B cell (primary cell): ENCODE results near the gene MECR. TPM values are rescaled to one million over a fixed set of nuclear protein-coding genes. Genes with fewer than 3 reads are reported as not detected.

Experiments used
- ATAC-seq: fragments of 200-7000 bp; cut with Tn5 transposase; one replicate; pipeline ENCODE4 v1.10.0; 2021; ENCODE audit warnings: low read depth, mild to moderate bottlenecking, moderate number of reproducible peaks, moderate library complexity
- CTCF ChIA-PET: fragments of 350-600 bp; sonication (Branson Sonifier 250); formaldehyde crosslinking; loops from one replicate; lab custom pipeline; 2021; ENCODE audit warnings: antibody characterized with exemption, inconsistent platforms; lab: Charles Lee
- POLR2A ChIA-PET: fragments of 350-600 bp; sonication (Branson Sonifier 250); formaldehyde crosslinking; loops from one replicate; lab custom pipeline; 2021; ENCODE audit warnings: antibody characterized with exemption; lab: Charles Lee
- DNase-seq: peaks from one replicate; pipeline ENCODE4 v3.0.0; 2013
- H2AFZ ChIP-seq: 2 replicates; pipeline ENCODE4 v1.6.1; 2012; ENCODE audit warnings: mild to moderate bottlenecking, low read depth, low read length; ENCODE audit not compliant: insufficient read depth, poor library complexity, severe bottlenecking
- H3K27ac ChIP-seq, 2 donors: 1 replicate in 1 of 2; 2 replicates in 1 of 2; pipeline ENCODE4 v1.5.1; 2012 to 2013; ENCODE audit warnings: low read length in 2 of 2, mild to moderate bottlenecking in 2 of 2, moderate library complexity in 1 of 2
- H3K27me3 ChIP-seq, 4 experiments: fragments of 200-600 bp in 1 of 4; sonication (generic) in 1 of 4; replicated peaks in 1 of 4; 1 replicate in 2 of 4; 2 replicates in 2 of 4; pipeline versions ENCODE4 v1.6.1 to v1.7.0; 2013 to 2016; ENCODE audit warnings: low read length in 3 of 4, mild to moderate bottlenecking in 2 of 4, mixed read lengths in 1 of 4, moderate library complexity in 1 of 4; ENCODE audit not compliant: insufficient read depth in 4 of 4, control insufficient read depth in 3 of 4; ENCODE audit errors: control extremely low read depth in 1 of 4
- H3K36me3 ChIP-seq, 2 experiments: replicated peaks in 1 of 2; 1 replicate in 1 of 2; 2 replicates in 1 of 2; pipeline versions ENCODE4 v1.6.1 to v1.7.1; 2013; ENCODE audit warnings: low read length in 1 of 2; ENCODE audit not compliant: insufficient read depth in 2 of 2, control insufficient read depth in 1 of 2; ENCODE audit errors: control extremely low read depth in 1 of 2, extremely low read depth in 1 of 2
- H3K4me1 ChIP-seq, 2 donors: fragments of 200-600 bp in 1 of 2; sonication (generic) in 1 of 2; 1 replicate in 1 of 2; 2 replicates in 1 of 2; pipeline versions ENCODE4 v1.5.1 to v1.6.1; 2013 to 2017; ENCODE audit warnings: low read length in 2 of 2; ENCODE audit not compliant: control insufficient read depth in 2 of 2, insufficient read depth in 2 of 2
- H3K4me2 ChIP-seq: replicated peaks from 2 replicates; pipeline ENCODE3; 2012; ENCODE audit warnings: mild to moderate bottlenecking, low read depth, low read length; ENCODE audit not compliant: poor library complexity, severe bottlenecking
- H3K4me3 ChIP-seq, 5 experiments: fragments of 200-600 bp in 1 of 5; sonication (generic) in 1 of 5; 1 replicate in 3 of 5; 2 replicates in 2 of 5; pipeline versions ENCODE4 v1.5.1 to v1.7.0; 2011 to 2016; ENCODE audit warnings: low read length in 4 of 5, mild to moderate bottlenecking in 4 of 5, low read depth in 2 of 5, control low read depth in 1 of 5, moderate library complexity in 1 of 5; ENCODE audit not compliant: insufficient read depth in 1 of 5; ENCODE audit errors: control extremely low read depth in 1 of 5, extremely low read depth in 1 of 5
- H3K79me2 ChIP-seq: fragments of 200-600 bp; sonication (generic); one replicate; pipeline ENCODE4 v1.6.0; 2016; ENCODE audit warnings: low read length; ENCODE audit not compliant: control insufficient read depth, insufficient read depth
- H3K9ac ChIP-seq: fragments of 200-600 bp; sonication (generic); 2 replicates; pipeline ENCODE4 v1.6.1; 2017; ENCODE audit warnings: mild to moderate bottlenecking, low read length, moderate library complexity
- H3K9me3 ChIP-seq, 3 donors: one replicate each; pipeline versions ENCODE4 v1.6.1 to v1.7.1; 2013; ENCODE audit warnings: low read length in 2 of 3; ENCODE audit not compliant: control insufficient read depth in 2 of 3, insufficient read depth in 1 of 3; ENCODE audit errors: control extremely low read depth in 1 of 3
- H4K20me1 ChIP-seq: 2 replicates; pipeline ENCODE4 v1.6.0; 2012; ENCODE audit warnings: mild to moderate bottlenecking, low read length; ENCODE audit not compliant: insufficient read depth, control insufficient read depth, poor library complexity, severe bottlenecking
- H3K27ac Mint-ChIP-seq: one replicate; pipeline ENCODE4 v1.8.0; 2021; ENCODE audit warnings: mixed read lengths
- H3K27me3 Mint-ChIP-seq: one replicate; pipeline ENCODE4 v1.8.0; 2021; ENCODE audit warnings: mixed read lengths
- H3K4me1 Mint-ChIP-seq: one replicate; pipeline ENCODE4 v1.8.0; 2021; ENCODE audit warnings: mixed read lengths
- H3K4me3 Mint-ChIP-seq: one replicate; pipeline ENCODE4 v1.8.0; 2021; ENCODE audit warnings: mixed read lengths
- H3K9me3 Mint-ChIP-seq: one replicate; pipeline ENCODE4 v1.8.0; 2022; ENCODE audit warnings: mixed read lengths; ENCODE audit not compliant: insufficient read depth
- EZH2 ChIP-seq: IDR thresholded peaks from 2 replicates; pipeline ENCODE4 v1.6.1; 2012; ENCODE audit warnings: borderline replicate concordance, low read depth, mild to moderate bottlenecking, moderate library complexity, low read length; ENCODE audit not compliant: insufficient read depth, poor library complexity, severe bottlenecking
- WGBS: methylation state at CpG from one replicate; pipeline ENCODE4 v1.1.5; 2013; ENCODE audit warnings: missing lambda C conversion rate; ENCODE audit not compliant: insufficient coverage; 5-methylcytosine and 5-hydroxymethylcytosine counted together
- intact Hi-C: fragments of 100-400 bp; cut with micrococcal nuclease; formaldehyde crosslinking; loops from one replicate; pipeline ENCODE4 v1.10.0; 2022
- polyA plus RNA-seq: library from polyadenylated mRNA; depleted of rRNA; stranded (reverse); fragments of >200 nt; gene quantifications from 2 replicates; pipeline ENCODE4 v1.2.3, GENCODE V29; 2012
- total RNA-seq, 2 donors: library from RNA; stranded (reverse); fragments of 120-200 nt in 1 of 2; gene quantifications; 1 replicate in 1 of 2; 2 replicates in 1 of 2; pipeline versions ENCODE4 v1.2.3 to v1.2.4, GENCODE V29; 2013 to 2022
- TF ChIP-seq, protein P1 (sequence below): fragments of 200-600 bp; IDR thresholded peaks from one replicate; pipeline ENCODE4 v1.8.0; 2022; ENCODE audit warnings: antibody characterized with exemption, mild to moderate bottlenecking

MECR gene
- total and polyA plus RNA-seq, 2 donors (not counting 1 experiment from before 2014, with no cell fraction given), result 15.9 to 16.2 TPM

- 100% methylated on average over 4 of the region's 5 CpGs for WGBS
- TF ChIP-seq, protein P1, sequence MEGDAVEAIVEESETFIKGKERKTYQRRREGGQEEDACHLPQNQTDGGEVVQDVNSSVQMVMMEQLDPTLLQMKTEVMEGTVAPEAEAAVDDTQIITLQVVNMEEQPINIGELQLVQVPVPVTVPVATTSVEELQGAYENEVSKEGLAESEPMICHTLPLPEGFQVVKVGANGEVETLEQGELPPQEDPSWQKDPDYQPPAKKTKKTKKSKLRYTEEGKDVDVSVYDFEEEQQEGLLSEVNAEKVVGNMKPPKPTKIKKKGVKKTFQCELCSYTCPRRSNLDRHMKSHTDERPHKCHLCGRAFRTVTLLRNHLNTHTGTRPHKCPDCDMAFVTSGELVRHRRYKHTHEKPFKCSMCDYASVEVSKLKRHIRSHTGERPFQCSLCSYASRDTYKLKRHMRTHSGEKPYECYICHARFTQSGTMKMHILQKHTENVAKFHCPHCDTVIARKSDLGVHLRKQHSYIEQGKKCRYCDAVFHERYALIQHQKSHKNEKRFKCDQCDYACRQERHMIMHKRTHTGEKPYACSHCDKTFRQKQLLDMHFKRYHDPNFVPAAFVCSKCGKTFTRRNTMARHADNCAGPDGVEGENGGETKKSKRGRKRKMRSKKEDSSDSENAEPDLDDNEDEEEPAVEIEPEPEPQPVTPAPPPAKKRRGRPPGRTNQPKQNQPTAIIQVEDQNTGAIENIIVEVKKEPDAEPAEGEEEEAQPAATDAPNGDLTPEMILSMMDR, result no peak
- no peak for TF ChIP-seq EZH2
- no peak overlapping the region for H3K4me3 ChIP-seq
- no peak overlapping the region for H3K9ac ChIP-seq
- no peaks in the 10 kb centered on the region for H3K79me2 ChIP-seq
- H4K20me1 ChIP-seq, result peaks cover 6% of the 10 kb centered on the region
- CTCF ChIA-PET, result interaction anchor here (0.6 to 5.9 kb wide), 15 partner anchors 14 to 841 kb away, joined by 3 to 112 read pairs (median 6); partner anchors contain the start of gene SRSF4
- no peaks in the 10 kb centered on the region for H3K27me3 Mint-ChIP-seq
- H3K9me3 ChIP-seq, result no peaks in the 10 kb centered on the region
- H3K4me3 Mint-ChIP-seq, result no peak overlapping the region
- H2AFZ ChIP-seq, result no peak overlapping the region
- H3K27ac Mint-ChIP-seq, result no peak overlapping the region
- H3K4me2 ChIP-seq, result no peak overlapping the region
- H3K27me3 ChIP-seq, result no peaks in the 10 kb centered on the region
- no peaks in the 10 kb centered on the region for H3K9me3 Mint-ChIP-seq
- peaks cover 0 to 4% of the 10 kb centered on the region in 2 donors for H3K4me1 ChIP-seq
- no peak overlapping the region for H3K27ac ChIP-seq
- peaks cover 2% of the 10 kb centered on the region for H3K4me1 Mint-ChIP-seq
- DNase-seq (no peak), ATAC-seq (no peak)
- POLR2A ChIA-PET, result no interaction called here
- peaks cover 0 to 17% of the 10 kb centered on the region in 2 experiments for H3K36me3 ChIP-seq
- intact Hi-C loops, result no loop called here
Observed at GRCh38 chr1:29200906-29201594, 29.7 kb downstream of the MECR start.

DNA sequence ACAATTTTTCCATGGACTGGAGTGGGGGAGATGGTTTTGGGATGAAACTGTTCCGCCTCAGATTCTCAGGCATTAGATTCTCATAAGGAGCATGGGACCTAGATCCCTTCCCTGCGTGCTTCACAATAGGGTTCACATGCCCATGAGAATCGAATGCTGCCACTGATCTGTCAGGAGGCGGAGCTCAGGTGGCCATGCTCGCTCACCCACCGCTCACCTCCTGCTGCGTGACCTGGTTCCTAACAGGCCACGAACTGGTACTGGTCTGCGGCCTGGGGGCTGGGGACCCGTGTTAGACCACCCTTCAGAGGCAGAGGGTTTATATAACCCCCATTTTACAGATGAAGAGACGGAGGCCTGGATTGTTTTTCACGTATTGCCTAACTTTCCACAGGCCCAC, 32.7 kb downstream of the MECR start:
- Histone ChIP-seq H3K9ac (no peak overlapping the region), H3K4me2 (no peak overlapping the region), H4K20me1 (peaks cover 6% of the 10 kb centered on the region), H3K4me1 (peaks cover 0 to 4% of the 10 kb centered on the region in 2 donors), H2AFZ (no peak overlapping the region), H3K9me3 (no peaks in the 10 kb centered on the region), H3K36me3 (peaks cover 0 to 11% of the 10 kb centered on the region in 2 experiments), H3K27me3 (no peaks in the 10 kb centered on the region), H3K79me2 (no peaks in the 10 kb centered on the region), H3K27ac (no peak overlapping the region), H3K4me3 (no peak overlapping the region)
- ChIA-PET CTCF (interaction anchor here (0.6 to 2.9 kb wide), 10 partner anchors 9 to 413 kb away, joined by 3 to 17 read pairs (median 6); partner anchors contain the start of gene SRSF4), POLR2A (interaction anchor here (1.0 kb wide), 1 partner anchor 17 kb away, joined by 3 read pairs; the partner anchor contains the start of gene SRSF4)
- TF ChIP-seq EZH2, result no peak
- TF ChIP-seq, protein P1, result no peak
- Mint-ChIP-seq H3K4me3 (no peak overlapping the region), H3K27me3 (no peaks in the 10 kb centered on the region), H3K27ac (no peak overlapping the region), H3K9me3 (no peaks in the 10 kb centered on the region), H3K4me1 (peaks cover 2% of the 10 kb centered on the region)
- DNase-seq, result no peak
- 99% methylated on average over 12 of the region's 12 CpGs for WGBS
- no peak for ATAC-seq
- intact Hi-C loops, result no loop called here
